ENCODE data around the gene ZNF26.
A peak's percentile ranks its signal among the peaks of the same experiment; 100 is the strongest.
"Not testable (repeated sequence)": the region's sequence is repeated elsewhere in the genome, so short reads cannot be mapped to it uniquely, and the experiment has no call there.

ZNF26 gene

GRCh38 chr12:132986001-132986884, at the start of gene ZNF26:
Gene ZNF26, plus strand, starts transcription at chr12:132986367. Its CDS starts 474 bp downstream, at chr12:132986841.
- DNase-seq (ENCODE audit: low read depth, low spot score): peak; percentile 97

- DNase-seq (ENCODE audit: low read depth, low spot score): not testable (repeated sequence)
Observed at GRCh38 chr12:132936921-132937320, 49.2 kb upstream of the ZNF26 start.

- no peak for DNase-seq (ENCODE audit: low read depth, low spot score)
Observed at GRCh38 chr12:132937476-132937875, 48.7 kb upstream of the ZNF26 start.

GRCh38 chr12:132938807-132939206, 47.4 kb upstream of the ZNF26 start:
- not testable (repeated sequence) for DNase-seq (ENCODE audit: low read depth, low spot score)

- no peak for DNase-seq (ENCODE audit: low read depth, low spot score)
Observed at GRCh38 chr12:132940071-132940719, 46.0 kb upstream of the ZNF26 start.

- no peak for DNase-seq (ENCODE audit: low read depth, low spot score)
Observed at GRCh38 chr12:132941336-132941954, 44.7 kb upstream of the ZNF26 start.

GRCh38 chr12:132942611-132943010, 43.6 kb upstream of the ZNF26 start:
- no peak for DNase-seq (ENCODE audit: low read depth, low spot score)

- no peak for DNase-seq (ENCODE audit: low read depth, low spot score)
Observed at GRCh38 chr12:132945806-132946205, 40.4 kb upstream of the ZNF26 start.

GRCh38 chr12:132946246-132946820, 39.8 kb upstream of the ZNF26 start:
- DNase-seq (ENCODE audit: low read depth, low spot score): no peak

- no peak for DNase-seq (ENCODE audit: low read depth, low spot score)
Observed at GRCh38 chr12:132948146-132949066, 37.8 kb upstream of the ZNF26 start.

GRCh38 chr12:132949936-132950837, 36.0 kb upstream of the ZNF26 start:
- no peak for DNase-seq (ENCODE audit: low read depth, low spot score)

- DNase-seq (ENCODE audit: low read depth, low spot score): no peak
Observed at GRCh38 chr12:132950844-132951535, 35.2 kb upstream of the ZNF26 start.

- DNase-seq (ENCODE audit: low read depth, low spot score): no peak
Observed at GRCh38 chr12:132951649-132952048, 34.5 kb upstream of the ZNF26 start.

- DNase-seq (ENCODE audit: low read depth, low spot score): no peak
Observed at GRCh38 chr12:132952371-132953162, 33.6 kb upstream of the ZNF26 start.

GRCh38 chr12:132953163-132953425, 33.1 kb upstream of the ZNF26 start:
- no peak for DNase-seq (ENCODE audit: low read depth, low spot score)

GRCh38 chr12:132953771-132954170, 32.4 kb upstream of the ZNF26 start:
- DNase-seq (ENCODE audit: low read depth, low spot score): no peak

GRCh38 chr12:132954471-132955048, 31.6 kb upstream of the ZNF26 start:
- no peak for DNase-seq (ENCODE audit: low read depth, low spot score)

All from iPS DF 19.7 (cell line).